Colonic mucosa (tissue), 4 donors: ENCODE measurements around the gene PLPP6. TPM values are rescaled to one million over a fixed set of nuclear protein-coding genes. Genes with fewer than 3 reads are reported as not detected.

Experiments
- DNase-seq: peaks from one replicate; pipeline ENCODE4 v3.0.0-alpha.2; 2020
- H3K27ac ChIP-seq: fragments of 200-600 bp; one replicate; pipeline ENCODE4 v1.8.0; 2021
- H3K27me3 ChIP-seq: fragments of 200-600 bp; one replicate; pipeline ENCODE4 v1.8.0; 2021
- H3K36me3 ChIP-seq: fragments of 200-600 bp; one replicate; pipeline ENCODE4 v1.8.0; 2021
- H3K4me1 ChIP-seq: fragments of 200-600 bp; one replicate; pipeline ENCODE4 v1.8.0; 2021; ENCODE audit warnings: mild to moderate bottlenecking
- H3K4me3 ChIP-seq: fragments of 200-600 bp; one replicate; pipeline ENCODE4 v1.8.0; 2021
- H3K9ac ChIP-seq, 2 donors: one replicate each; pipeline ENCODE4 v1.7.0; 2013; ENCODE audit warnings: control low read depth in 2 of 2, low read depth in 2 of 2, low read length in 2 of 2
- H3K9me3 ChIP-seq: fragments of 200-600 bp; one replicate; pipeline ENCODE4 v1.8.0; 2021
- CTCF ChIP-seq: fragments of 200-600 bp; IDR thresholded peaks from one replicate; pipeline ENCODE4 v1.8.0; 2022; ENCODE audit warnings: antibody characterized with exemption, mild to moderate bottlenecking
- intact Hi-C: fragments of 100-400 bp; cut with DNase I; formaldehyde crosslinking; loops from one replicate; pipeline ENCODE4 v1.14.1; 2022
- total RNA-seq, 2 donors: library from RNA; stranded (reverse); fragmentation: NEBNext Ultra II Directional in 1 of 2; extraction: Animal tissue kit (Norgen Biotek cat#: 25700) in 1 of 2; gene quantifications; one replicate each; pipeline ENCODE4 v1.2.1, GENCODE V29; 2021
- donor health status: healthy.
- donor health status: DM: no; HTN: no; CAD: no.
- donor health status: DM: no; HTN: no; CAD: no.

Gene PLPP6
- total RNA-seq, result 10 to 100 TPM; 15.6 to 17.8 TPM

GRCh38 chr9:4662108-4662988 is at the start of gene PLPP6:
Gene PLPP6 (plus strand): TSS chr9:4662294. CDS start chr9:4662376, 82 bp downstream.
- no peaks in the 10 kb centered on the region for H3K4me1 ChIP-seq
- H3K9ac ChIP-seq, result peak within 1 kb of the TSS; percentile 90 to 91
- peak; percentile 38 for TF ChIP-seq CTCF
- no peaks in the 10 kb centered on the region for H3K27me3 ChIP-seq
- H3K4me3 ChIP-seq, result peak within 1 kb of the TSS; percentile 77
- no peaks in the 10 kb centered on the region for H3K9me3 ChIP-seq
- intact Hi-C loops, result loop anchor here (5.0 kb wide), 1 partner anchor 80 kb away; the partner anchor contains the start of gene AK3
- H3K27ac ChIP-seq, result peak within 1 kb of the TSS; percentile 86
- H3K36me3 ChIP-seq, result no peaks in the 10 kb centered on the region
- DNase-seq, result peak; percentile 94

- TF ChIP-seq CTCF, result no peak
- H3K4me3 ChIP-seq, result no peak overlapping the region
- H3K27ac ChIP-seq, result no peak overlapping the region
- intact Hi-C loops, result no loop called here
- H3K27me3 ChIP-seq, result no peaks in the 10 kb centered on the region
- DNase-seq, result no peak
- H3K4me1 ChIP-seq, result no peaks in the 10 kb centered on the region
- H3K9me3 ChIP-seq, result no peaks in the 10 kb centered on the region
- no peaks in the 10 kb centered on the region for H3K36me3 ChIP-seq
- H3K9ac ChIP-seq, result no peak overlapping the region
Observed at GRCh38 chr9:4614627-4615026, 47.5 kb upstream of the PLPP6 start.

GRCh38 chr9:4615251-4615650 is 46.8 kb upstream of the PLPP6 start:
- Histone ChIP-seq H3K4me1 (no peaks in the 10 kb centered on the region), H3K9me3 (no peaks in the 10 kb centered on the region), H3K4me3 (no peak overlapping the region), H3K27me3 (no peaks in the 10 kb centered on the region), H3K27ac (no peak overlapping the region), H3K36me3 (no peaks in the 10 kb centered on the region), H3K9ac (no peak overlapping the region)
- intact Hi-C loops, result no loop called here
- TF ChIP-seq CTCF, result no peak
- no peak for DNase-seq

- Histone ChIP-seq H3K4me1 (no peaks in the 10 kb centered on the region), H3K27ac (no peak overlapping the region), H3K36me3 (no peaks in the 10 kb centered on the region), H3K4me3 (no peak overlapping the region), H3K9me3 (no peaks in the 10 kb centered on the region), H3K9ac (no peak overlapping the region), H3K27me3 (no peaks in the 10 kb centered on the region)
- DNase-seq, result no peak
- intact Hi-C loops, result no loop called here
- no peak for TF ChIP-seq CTCF
Observed at GRCh38 chr9:4615778-4616177, 46.3 kb upstream of the PLPP6 start.

GRCh38 chr9:4617752-4618151 is 44.3 kb upstream of the PLPP6 start:
- TF ChIP-seq CTCF, result no peak
- Histone ChIP-seq H3K36me3 (no peaks in the 10 kb centered on the region), H3K4me3 (no peak overlapping the region), H3K4me1 (no peaks in the 10 kb centered on the region), H3K9ac (no peak overlapping the region), H3K27me3 (no peaks in the 10 kb centered on the region), H3K27ac (no peak overlapping the region), H3K9me3 (no peaks in the 10 kb centered on the region)
- DNase-seq, result no peak
- intact Hi-C loops, result no loop called here
